Fibroblast of villous mesenchyme (primary cell): ENCODE results near the gene PEAK1. TPM values are rescaled to one million over a fixed set of nuclear protein-coding genes. Genes with fewer than 3 reads are reported as not detected.

Source experiments
- DNase-seq: peaks from one replicate; pipeline ENCODE4 v3.0.0-alpha.2; 2010; ENCODE audit warnings: low read depth
- H3K4me3 ChIP-seq: 2 replicates; pipeline ENCODE4 v1.5.1; 2011; ENCODE audit warnings: low read depth, mild to moderate bottlenecking, low read length
- CTCF ChIP-seq: IDR thresholded peaks from 2 replicates; pipeline ENCODE4 v1.5.1; 2012; ENCODE audit warnings: low read depth, mild to moderate bottlenecking, low read length; ENCODE audit not compliant: insufficient read depth
- total RNA-seq: library from RNA; depleted of rRNA; stranded (reverse); fragments of >200 nt; gene quantifications from 2 replicates; pipeline ENCODE4 v1.2.3, GENCODE V29; 2012

The PEAK1 gene
- total RNA-seq, 1 donor = 77.3 TPM

- DNase-seq = peak; percentile 73
- H3K4me3 ChIP-seq = no peak overlapping the region
- no peak for TF ChIP-seq CTCF
Observed at GRCh38 chr15:77457905-77458265, 38.0 kb upstream of the PEAK1 start.

GRCh38 chr15:77457191-77457904 is 37.4 kb upstream of the PEAK1 start:
- no peak overlapping the region for H3K4me3 ChIP-seq
- TF ChIP-seq CTCF = no peak
- DNase-seq = no peak

- DNase-seq = peak; percentile 46
- no peak overlapping the region for H3K4me3 ChIP-seq
- no peak for TF ChIP-seq CTCF
Observed at GRCh38 chr15:77456746-77457145, 36.8 kb upstream of the PEAK1 start.

DNA sequence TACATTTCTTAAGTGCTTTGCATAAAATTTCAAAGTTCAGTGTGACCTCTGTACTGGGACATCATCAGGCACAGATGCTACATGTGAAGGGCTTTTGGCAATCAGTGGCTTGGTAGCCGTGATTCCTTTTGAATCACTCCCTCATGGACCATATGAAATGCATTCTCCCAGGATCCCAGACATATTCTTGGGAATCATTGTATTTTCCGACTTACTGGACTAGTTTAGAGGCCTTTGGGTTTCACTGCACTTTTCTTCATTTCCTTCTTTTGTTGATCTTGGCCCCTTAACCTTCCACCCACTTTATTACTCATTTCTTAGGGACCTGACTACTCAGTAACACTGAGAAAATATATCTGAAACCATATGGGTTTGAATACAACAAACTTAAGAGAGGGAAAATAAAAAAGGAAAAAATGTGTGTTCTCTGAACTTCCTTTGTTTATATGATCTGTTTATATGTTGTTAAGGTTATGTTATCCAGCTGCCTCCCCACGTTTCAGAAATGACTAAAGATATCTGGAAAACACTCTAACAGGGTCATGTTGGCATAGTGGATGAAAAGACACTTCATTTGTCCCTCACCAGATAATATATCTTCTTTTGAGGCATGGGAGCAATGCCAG is 35.9 kb upstream of the PEAK1 start:
- no peak for TF ChIP-seq CTCF
- peak; percentile 89 for DNase-seq
- no peak overlapping the region for H3K4me3 ChIP-seq

DNA sequence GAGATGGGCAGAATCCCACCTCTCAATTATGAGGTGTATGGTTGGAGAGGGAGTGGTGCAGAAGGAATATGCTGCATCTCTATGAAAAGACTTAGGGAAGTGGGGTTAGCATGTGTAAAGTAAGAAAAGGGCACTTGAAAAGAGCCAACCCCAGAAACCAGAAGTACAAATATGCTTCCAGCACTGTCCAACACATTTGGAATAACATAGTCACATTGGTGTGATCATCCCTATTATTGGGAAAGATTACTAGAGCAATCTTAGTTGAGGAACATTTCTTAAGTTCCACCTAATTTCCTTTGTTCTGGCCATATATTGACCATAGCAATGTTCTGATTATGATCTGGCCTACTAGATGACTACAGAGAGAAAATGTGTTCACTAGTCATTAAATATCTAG is 35.0 kb upstream of the PEAK1 start:
- no peak for TF ChIP-seq CTCF
- no peak overlapping the region for H3K4me3 ChIP-seq
- no peak for DNase-seq

GRCh38 chr15:77454265-77454664 is 34.4 kb upstream of the PEAK1 start:
- no peak overlapping the region for H3K4me3 ChIP-seq
- TF ChIP-seq CTCF = no peak
- peak; percentile 77 for DNase-seq
